Measurements from ENCODE around the gene GTPBP2.

GTPBP2 gene

GRCh38 chr6:43673444-43674084 lies 44.5 kb upstream of the GTPBP2 start:
- no peak for DNase-seq
- no peak for TF ChIP-seq CTCF (IDR thresholded peaks at IDR 0.05; ENCODE audit: low read depth, low read length)
- Histone ChIP-seq H3K4me1 (peaks cover 9% of the 10 kb centered on the region), H3K27me3 (no peaks in the 10 kb centered on the region), H3K4me3 (ENCODE audit: low read depth, low read length) (no peak overlapping the region), H3K9me3 (no peaks in the 10 kb centered on the region), H3K36me3 (peaks cover 69% of the 10 kb centered on the region)

- no peak for TF ChIP-seq CTCF (IDR thresholded peaks at IDR 0.05; ENCODE audit: low read depth, low read length)
- no peak for DNase-seq
- Histone ChIP-seq H3K4me1 (peaks cover 19% of the 10 kb centered on the region), H3K27me3 (no peaks in the 10 kb centered on the region), H3K9me3 (no peaks in the 10 kb centered on the region), H3K36me3 (peaks cover 54% of the 10 kb centered on the region), H3K4me3 (ENCODE audit: low read depth, low read length) (no peak overlapping the region)
Measured at GRCh38 chr6:43671801-43672690, 43.0 kb upstream of the GTPBP2 start.

GRCh38 chr6:43671011-43671800 lies 42.1 kb upstream of the GTPBP2 start:
- no peaks in the 10 kb centered on the region for H3K9me3 ChIP-seq
- TF ChIP-seq CTCF (IDR thresholded peaks at IDR 0.05; ENCODE audit: low read depth, low read length): no peak
- H3K4me1 ChIP-seq: peaks cover 19% of the 10 kb centered on the region
- H3K27me3 ChIP-seq: no peaks in the 10 kb centered on the region
- peaks cover 46% of the 10 kb centered on the region for H3K36me3 ChIP-seq
- no peak for DNase-seq
- no peak overlapping the region for H3K4me3 ChIP-seq (ENCODE audit: low read depth, low read length)

GRCh38 chr6:43670623-43670986 lies 41.5 kb upstream of the GTPBP2 start:
- Histone ChIP-seq H3K36me3 (peaks cover 41% of the 10 kb centered on the region), H3K4me1 (peaks cover 19% of the 10 kb centered on the region), H3K9me3 (no peaks in the 10 kb centered on the region), H3K4me3 (ENCODE audit: low read depth, low read length) (no peak overlapping the region), H3K27me3 (no peaks in the 10 kb centered on the region)
- TF ChIP-seq CTCF (IDR thresholded peaks at IDR 0.05; ENCODE audit: low read depth, low read length): no peak
- DNase-seq: no peak

- Histone ChIP-seq H3K9me3 (no peaks in the 10 kb centered on the region), H3K27me3 (no peaks in the 10 kb centered on the region), H3K4me3 (ENCODE audit: low read depth, low read length) (no peak overlapping the region), H3K36me3 (peaks cover 37% of the 10 kb centered on the region), H3K4me1 (peaks cover 19% of the 10 kb centered on the region)
- TF ChIP-seq CTCF (IDR thresholded peaks at IDR 0.05; ENCODE audit: low read depth, low read length): no peak
- DNase-seq: no peak
Measured at GRCh38 chr6:43669922-43670622, 41.0 kb upstream of the GTPBP2 start.
